Measurements from ENCODE around the gene MAK. TPM values are rescaled to one million over a fixed set of nuclear protein-coding genes. Genes with fewer than 3 reads are reported as not detected.
A peak's percentile ranks its signal among the peaks of the same experiment; 100 is the strongest.
"Not testable (repeated sequence)": the region's sequence is repeated elsewhere in the genome, so short reads cannot be mapped to it uniquely, and the experiment has no call there.

MAK gene
- total RNA-seq = not detected in 2 replicates

DNA sequence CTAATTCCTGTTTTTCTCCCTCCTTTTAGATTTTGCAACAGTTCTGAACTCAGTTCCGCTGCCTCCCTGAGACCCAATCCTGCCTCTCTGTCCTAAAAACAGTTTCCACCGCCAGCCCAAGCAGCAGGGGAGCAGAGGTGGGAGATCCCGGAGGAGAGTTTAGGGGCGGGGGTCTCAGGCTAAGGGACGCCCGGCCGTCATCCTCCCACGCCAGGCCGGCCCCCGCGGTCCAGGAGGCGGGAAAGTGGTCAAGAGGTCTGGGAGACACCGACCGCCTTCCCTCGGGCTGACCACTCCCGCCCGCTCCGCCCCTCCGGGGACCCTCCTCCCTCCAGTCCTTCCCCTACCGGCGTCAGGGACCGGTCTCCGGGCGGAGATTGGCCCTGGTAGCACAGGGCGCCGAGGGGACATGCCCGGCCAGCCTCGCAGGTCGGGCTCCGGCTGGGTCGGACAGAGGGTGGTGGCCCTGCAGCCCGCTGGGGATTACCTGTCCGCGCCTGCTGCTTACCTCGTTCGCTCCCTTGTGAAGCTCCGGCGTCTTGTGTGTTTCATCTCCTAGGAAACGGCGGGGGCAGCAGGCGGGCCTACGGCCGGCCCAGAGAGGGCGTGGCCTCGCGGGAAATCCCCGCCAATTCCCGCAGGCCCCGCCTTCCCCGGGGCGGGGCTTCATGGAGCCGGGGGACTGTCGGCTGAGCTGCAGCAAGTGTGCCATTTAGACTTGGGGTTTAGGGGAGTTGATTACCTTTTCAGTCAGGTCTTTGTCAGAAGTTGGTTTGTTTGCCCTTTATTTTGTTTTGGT, at the start of gene MAK:
MAK (minus strand) TSS at position 545 of the 799 bp plus-strand sequence. CDS start 7,891 bp downstream, outside the sequence.
- peak; percentile 65 to 81 for DNase-seq (ENCODE audit: low read depth in 2 of 2)

GRCh38 chr6:10886691-10887502, 48.6 kb upstream of the MAK start, which contains the start of gene SYCP2L:
Gene SYCP2L, plus strand, starts transcription at chr6:10887052. Its CDS starts 75 bp downstream, at chr6:10887127.
- DNase-seq (ENCODE audit: low read depth in 2 of 2) = peak in 1 of 2 donors; percentile 7

DNA sequence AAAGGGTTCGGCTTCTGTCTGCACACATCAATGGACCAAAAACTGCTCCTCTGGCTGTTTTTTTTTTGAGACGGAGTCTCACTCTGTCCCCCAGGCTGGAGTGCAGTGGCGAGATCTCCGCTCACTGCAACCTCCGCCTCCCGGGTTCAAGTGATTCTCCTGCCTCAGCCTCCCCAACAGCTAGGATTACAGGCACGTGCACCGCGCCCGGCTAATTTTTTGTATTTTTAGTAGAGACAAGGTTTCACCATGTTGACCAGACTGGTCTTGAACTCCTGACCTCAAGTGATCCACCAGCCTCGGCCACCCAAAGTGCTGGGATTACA, 48.0 kb upstream of the MAK start:
- not testable (repeated sequence) for DNase-seq (ENCODE audit: low read depth in 2 of 2)

GRCh38 chr6:10884245-10884972, 46.1 kb upstream of the MAK start:
- DNase-seq (ENCODE audit: low read depth in 2 of 2) = no peak

GRCh38 chr6:10883312-10884244, 45.2 kb upstream of the MAK start:
- DNase-seq (ENCODE audit: low read depth in 2 of 2) = no peak

DNA sequence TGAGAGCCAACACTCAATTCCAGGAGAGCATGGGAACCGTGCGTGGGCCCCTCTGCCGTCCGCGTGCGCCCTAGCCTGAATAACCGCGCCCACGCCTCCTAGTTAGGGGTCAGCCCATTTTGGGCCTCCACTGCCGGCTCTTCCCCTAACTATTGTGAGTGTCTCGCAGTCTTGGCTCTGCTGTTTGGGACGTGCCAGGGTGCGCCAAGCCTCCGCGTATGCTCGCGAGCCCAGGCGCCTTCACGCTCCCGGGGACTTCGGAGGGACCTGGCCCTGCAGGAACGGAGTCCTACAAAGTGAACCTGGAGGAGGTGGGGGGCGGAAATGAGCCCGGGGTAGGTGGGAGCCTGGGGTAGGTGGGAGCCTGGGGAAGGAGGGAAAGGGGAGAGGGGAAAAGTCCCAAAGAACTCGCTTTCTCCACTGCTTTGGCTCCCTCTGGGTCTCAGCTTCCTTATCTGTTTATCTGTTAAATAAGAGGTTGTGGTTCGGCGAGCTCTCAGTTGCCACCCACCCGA, 44.4 kb upstream of the MAK start:
- DNase-seq (ENCODE audit: low read depth in 2 of 2) = no peak

DNA sequence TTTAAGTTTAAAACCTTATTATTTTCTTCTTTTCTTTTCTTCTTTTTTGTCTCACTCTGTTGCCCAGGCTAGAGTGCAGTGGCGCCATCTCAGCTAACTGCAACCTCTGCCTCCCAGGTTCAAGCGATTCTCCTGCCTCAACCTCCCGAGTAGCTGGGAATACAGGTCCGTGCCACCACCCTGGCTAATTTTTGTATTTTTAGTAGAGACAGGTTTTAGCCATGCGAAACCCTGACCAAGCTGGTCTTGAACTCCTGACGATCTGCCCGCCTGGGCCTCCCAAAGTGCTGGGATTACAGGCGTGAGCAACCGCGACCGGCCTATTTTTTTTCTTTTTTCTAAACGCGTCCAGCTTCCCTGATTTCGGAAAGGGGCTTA, 43.9 kb upstream of the MAK start:
- not testable (repeated sequence) for DNase-seq (ENCODE audit: low read depth in 2 of 2)

DNA sequence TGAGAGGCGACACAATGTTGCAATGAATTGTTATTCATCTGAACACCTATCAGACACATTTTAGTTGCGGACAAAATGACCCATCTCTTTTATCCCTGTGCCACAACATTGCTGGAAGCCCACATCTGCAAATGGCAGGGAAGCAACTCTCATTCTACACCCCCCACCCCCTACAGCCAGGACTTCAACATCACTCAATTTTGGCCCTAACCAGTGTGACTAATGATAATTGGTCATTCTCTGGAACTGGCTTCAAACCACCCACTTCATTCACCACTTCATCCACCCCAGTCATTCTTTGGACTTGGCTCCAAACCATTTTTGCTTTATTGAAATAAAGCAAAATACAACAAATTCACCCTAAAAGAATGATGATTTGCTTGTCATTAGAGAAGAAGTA, 42.0 kb upstream of the MAK start:
- no peak for DNase-seq (ENCODE audit: low read depth in 2 of 2)

DNA sequence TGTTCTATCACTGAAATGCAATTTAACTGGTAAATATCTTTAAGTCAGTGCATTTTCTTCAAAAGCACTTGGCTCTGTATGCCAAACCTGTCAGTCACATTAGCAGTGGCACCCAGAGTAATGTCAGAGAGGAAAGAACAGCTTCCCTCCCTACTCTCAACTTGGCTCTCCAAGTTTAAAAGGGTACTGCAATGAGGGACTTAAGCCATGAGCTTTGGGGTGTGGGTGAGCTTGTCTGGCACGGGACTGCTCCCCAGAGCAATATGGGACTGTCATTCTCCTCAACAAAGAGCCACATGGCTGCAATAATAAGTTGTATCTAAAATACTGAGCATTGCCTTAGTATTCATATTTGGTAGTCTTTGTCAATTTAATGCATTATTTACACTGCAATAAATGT, 39.5 kb upstream of the MAK start:
- DNase-seq (ENCODE audit: low read depth in 2 of 2) = no peak

- DNase-seq (ENCODE audit: low read depth in 2 of 2) = no peak
Measured at GRCh38 chr6:10877012-10877411, 38.7 kb upstream of the MAK start.

DNA sequence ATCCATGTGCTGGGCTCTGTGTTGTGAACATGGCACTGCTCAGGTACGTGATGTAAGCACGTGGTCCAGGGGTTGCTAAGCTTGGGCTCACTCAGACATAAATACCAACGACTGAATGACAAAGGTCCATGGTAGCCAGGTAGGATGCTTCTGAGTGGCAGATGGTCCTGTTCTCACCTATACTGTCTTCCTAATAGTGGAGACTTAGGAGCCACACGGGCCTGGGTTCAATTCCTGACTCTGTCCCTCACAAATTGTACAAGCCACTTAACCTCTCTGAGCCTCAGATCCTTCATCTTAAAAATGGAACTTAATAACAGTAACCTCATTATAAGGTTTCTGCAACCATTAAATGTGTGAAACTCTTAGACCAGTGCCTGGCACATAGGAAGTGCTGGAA, 36.7 kb upstream of the MAK start:
- no peak for DNase-seq (ENCODE audit: low read depth in 2 of 2)

DNA sequence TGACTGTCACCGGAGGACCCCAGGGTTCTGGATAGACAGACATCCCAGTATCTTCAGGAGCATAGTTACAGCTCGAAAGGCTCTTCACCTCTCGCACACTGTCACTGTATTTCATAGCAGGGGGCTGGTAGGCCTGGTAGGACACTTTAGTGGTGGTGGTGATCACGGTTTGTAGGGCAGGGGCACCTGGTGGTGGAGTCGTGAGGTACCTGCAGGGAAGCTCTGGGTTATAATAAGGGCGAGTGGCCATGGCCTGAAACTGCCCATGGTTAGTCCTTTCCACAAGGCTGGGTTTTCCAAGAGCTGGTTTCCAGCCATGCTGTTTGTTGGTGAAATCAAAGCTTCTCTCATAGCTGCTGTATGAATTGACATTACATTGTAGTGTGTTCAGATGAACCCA, 35.9 kb upstream of the MAK start:
- no peak for DNase-seq (ENCODE audit: low read depth in 2 of 2)

DNA sequence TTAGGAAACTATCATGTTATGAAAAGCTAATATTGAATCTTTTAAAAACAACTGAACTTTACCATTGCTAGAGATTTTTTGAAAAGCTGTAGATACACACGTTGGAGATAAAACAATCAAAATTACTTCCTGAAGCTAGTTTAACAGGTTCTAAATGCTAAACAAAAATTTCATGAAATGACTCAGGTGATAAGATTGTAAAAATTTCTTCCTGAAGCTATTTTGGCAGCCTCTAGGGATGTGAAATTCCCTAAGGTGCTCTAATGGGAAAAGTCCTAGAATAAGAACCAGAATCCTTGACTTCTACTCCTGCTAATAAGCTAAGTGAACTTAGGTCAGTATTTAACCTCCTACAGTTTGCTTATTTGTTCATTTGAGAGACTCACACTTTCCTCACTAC, 35.0 kb upstream of the MAK start:
- DNase-seq (ENCODE audit: low read depth in 2 of 2) = no peak

GRCh38 chr6:10867952-10868351, 29.6 kb upstream of the MAK start:
- DNase-seq (ENCODE audit: low read depth in 2 of 2) = no peak

DNA sequence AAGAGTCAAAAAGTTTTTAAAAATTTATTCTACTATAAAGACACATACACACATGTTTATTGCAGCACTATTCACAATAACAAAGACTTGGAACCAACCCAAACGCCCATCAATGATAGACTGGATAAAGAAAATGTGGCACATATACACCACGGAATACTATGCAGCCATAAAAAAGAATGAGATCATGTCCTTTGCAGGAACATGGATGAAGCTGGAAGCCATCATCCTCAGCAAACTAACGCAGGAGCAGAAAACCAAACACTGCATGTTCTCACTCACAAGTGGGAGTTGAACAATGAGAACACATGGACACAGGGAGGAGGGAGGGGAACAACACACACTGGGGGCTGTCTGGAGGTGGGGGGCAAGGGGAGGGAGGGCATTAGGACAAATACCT, 28.4 kb upstream of the MAK start:
- not testable (repeated sequence) for DNase-seq (ENCODE audit: low read depth in 2 of 2)

DNA sequence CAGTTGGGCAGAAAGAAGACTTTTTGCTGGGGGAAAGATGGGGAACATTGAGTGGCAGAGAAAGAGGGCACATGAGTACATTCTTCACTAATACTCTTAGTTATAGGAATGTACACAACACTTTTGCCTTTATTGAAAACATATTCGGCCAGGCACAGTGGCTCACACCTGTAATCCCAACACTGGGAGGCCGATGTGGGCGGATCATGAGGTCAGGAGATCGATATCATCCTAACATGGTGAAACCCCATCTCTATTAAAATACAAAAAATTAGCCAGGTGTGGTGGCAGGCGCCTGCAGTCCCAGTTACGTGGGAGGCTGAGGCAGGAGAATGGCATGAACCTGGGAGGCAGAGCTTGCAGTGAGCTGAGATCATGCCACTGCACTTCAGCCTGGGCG, 24.7 kb upstream of the MAK start:
- DNase-seq (ENCODE audit: low read depth in 2 of 2) = not testable (repeated sequence)

- no peak for DNase-seq (ENCODE audit: low read depth in 2 of 2)
Measured at GRCh38 chr6:10862361-10862760, 24.0 kb upstream of the MAK start.

- DNase-seq (ENCODE audit: low read depth in 2 of 2) = no peak
Measured at GRCh38 chr6:10861086-10861485, 22.7 kb upstream of the MAK start.

GRCh38 chr6:10857259-10857658, 18.9 kb upstream of the MAK start:
- no peak for DNase-seq (ENCODE audit: low read depth in 2 of 2)

DNA sequence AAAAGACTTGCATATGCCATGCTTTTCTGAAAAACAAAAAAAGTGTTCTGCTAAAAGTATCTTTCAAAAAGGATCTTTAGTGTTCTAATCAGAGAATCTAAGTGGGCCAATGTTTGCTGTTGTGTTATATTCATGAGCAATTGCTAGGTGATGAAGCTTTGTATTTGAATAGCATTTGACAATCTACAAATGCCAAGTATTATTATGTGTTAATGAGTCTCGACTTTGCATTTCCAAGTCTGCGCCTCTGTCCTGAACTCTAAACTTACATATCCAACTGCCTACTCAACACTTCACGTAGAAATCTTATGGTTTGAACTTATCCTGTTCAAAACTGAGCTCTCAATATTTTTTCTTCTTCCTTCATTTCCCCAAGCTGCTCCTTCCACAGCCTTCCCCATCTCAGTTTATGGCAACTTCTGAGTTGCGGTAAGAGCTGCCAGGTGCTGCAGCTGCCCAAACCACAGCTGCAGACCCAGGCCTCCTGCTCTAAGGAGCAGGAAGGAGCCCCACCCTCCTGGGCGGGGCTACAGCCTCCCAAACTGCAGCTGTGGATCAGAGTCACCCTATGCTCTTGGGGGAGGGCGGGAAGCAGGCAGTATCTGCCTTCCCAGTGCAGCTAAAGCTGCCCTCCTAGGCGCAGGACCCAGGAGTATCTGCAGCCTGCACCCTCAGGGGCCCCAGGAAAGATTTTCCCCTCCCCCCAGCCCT, 16.7 kb upstream of the MAK start:
- no peak for DNase-seq (ENCODE audit: low read depth in 2 of 2)

Measured in dermis microvascular lymphatic vessel endothelial cell (primary cell).